KBM-7 (cell line): ENCODE results near the gene ENTREP3.

Experiments
- DNase-seq: peaks from one replicate; pipeline ENCODE4 v3.0.0-alpha.2; 2015
- in situ Hi-C: fragments of 300-500 bp; cut with MboI; formaldehyde crosslinking; loops from 2 replicates; pipeline ENCODE4 v1.14.3; 2020; ENCODE audit warnings: low sequenced_read_pairs, low pct_unique_long_range_greater_than_20kb, mixed read lengths

Gene ENTREP3

DNA sequence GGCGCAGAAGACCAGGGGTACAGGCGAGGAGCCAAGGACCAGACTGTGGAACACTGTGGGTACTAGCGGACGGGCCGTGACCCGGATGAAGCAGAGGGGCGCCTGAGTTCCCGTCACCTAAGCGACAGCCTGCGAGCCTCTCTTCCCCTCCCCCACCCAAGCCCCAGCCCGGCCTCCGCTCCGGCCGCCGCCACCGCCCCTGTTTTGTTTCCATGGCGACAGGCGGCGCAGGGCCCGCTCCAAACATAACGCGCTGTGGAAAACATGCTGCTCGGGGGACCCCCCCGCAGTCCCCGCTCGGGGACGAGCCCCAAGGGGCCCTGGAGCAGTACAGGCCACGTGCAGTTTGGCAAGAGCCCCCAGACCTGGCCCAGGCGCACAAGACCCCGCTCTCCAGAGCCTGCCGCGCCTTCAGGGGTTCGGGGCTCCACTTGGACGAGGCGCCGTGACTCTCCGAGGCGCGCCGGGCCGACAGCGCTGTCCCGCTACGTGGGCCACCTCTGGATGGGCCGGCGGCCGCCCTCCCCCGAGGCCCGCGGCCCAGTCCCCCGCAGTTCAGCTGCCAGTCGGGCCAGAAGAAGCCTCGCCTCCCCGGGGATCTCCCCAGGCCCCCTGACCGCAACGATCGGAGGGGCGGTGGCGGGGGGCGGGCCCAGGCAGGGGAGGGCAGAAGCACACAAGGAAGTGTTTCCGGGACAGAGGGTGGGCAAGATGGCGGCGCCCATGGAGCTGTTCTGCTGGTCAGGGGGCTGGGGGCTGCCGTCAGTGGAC lies 46.6 kb downstream of the ENTREP3 start, which contains the start of gene MTX1:
TSS of gene MTX1 (plus strand) at position 155 of the 771 bp plus-strand sequence. CDS start at position 265, 110 bp downstream.
- in situ Hi-C loops = no loop called here
- peak; percentile 74 for DNase-seq

DNA sequence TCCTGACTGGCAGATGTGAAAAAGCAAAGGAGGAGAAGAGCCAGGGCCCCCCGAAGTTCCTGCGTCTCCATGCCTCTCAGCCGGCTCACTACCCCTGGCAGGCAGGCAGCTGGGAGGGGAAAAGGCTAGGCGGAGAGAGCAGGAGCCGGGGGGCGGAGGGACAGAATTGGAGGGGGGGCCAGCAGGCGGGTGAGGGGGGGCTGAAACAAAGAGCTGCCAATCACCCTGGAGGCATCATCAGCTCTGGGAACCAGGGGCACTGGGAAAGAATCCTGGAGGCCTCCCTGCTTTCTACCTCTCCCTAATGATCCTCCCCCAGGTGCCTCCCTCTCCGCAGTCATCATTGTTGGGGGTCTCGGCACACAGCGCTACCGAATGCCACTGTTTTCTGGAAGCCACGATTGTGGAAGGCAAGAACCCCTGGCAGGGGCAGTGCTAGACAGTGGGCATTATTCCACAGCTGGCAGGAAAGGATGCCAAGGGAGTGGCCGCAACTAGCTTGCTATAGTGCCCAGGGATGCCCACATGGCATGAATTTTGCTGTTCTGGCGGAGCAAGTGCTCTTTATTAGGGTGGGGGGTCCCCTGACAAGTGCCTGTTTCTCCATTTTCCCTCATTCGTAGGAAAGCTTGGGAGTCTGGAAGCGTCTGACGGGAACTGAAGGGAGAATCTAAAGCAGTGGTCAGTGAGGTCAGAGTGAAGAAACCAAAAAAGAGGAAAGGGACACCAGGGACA lies 47.3 kb downstream of the ENTREP3 start, which contains the start of gene THBS3:
TSS of gene THBS3 (minus strand) at position 92 of the 735 bp plus-strand sequence. CDS start at position 71, 21 bp downstream.
- in situ Hi-C loops = no loop called here
- DNase-seq = no peak

DNA sequence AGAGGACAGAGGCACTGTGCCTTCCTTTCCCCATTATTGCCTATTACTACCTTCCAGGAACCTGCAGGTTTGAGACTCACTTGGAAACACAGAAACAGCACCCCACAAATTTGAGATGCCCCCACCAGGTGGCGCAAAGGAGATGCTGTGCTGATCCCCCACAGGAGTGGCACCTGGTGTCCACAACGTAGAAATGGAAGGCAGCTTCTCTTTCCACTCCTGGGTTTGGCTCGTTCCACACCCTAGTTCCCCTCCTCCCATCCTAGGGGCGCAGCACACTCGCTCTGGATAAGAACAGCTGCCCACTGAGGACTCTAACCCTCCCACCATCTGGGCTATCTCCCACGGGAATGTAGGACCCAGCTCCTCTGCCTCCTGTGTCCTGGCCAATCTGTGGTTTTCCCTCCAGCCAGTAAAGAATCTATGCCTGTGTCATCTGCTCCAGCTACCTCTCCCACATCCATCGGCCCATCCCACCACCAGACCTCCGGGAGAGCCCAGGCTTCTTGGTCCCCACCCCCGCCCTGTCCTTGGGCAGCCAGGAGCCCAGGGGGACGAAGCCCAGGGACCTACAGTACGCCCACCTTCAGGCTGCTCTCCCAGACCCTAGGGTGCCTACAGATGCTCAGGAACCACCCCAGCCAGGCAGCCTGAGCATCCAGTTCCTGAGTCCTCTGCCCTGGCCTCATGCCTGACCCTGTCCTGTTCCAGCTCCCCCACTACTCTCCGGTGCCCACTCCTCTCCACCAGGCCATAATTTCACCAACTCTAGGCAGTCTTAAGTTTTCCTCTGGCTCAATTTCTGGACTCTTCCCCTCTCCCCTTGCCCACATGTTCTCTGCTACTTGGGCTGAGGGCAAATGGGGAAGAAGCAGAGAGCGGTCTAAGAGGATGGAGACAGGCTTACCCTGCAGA lies 48.1 kb downstream of the ENTREP3 start:
- in situ Hi-C loops = no loop called here
- peak; percentile 92 for DNase-seq

DNA sequence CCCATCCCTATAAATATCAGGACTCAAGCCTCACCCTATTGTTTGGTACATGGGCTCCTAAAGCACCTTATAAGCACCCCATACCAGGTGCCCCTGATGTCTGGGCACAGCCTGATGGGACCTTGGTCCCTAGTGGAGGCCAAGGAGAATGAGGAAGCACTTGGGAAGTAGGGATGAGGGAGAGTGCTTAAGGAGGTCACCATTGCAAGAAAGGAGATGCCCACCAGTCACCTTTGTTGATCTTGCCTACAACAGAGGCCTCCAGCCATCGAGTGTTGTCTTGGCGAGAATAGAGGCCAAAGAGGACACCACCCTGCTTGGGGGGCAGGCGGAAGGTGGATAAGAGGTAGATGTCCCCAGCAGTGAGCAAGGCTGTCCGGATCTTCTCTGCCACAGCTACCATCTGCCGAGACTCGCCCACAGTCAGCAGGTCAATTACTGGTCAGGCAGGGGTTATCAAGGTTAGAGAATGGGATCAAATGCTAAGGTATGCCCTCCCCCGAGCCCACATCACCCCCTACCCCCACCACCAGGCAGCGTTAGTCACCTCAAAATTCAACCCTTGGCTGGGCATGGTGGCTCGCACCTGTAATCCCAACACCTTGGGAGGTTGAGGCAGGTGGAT lies 49.2 kb downstream of the ENTREP3 start:
- DNase-seq = no peak
- in situ Hi-C loops = no loop called here

DNA sequence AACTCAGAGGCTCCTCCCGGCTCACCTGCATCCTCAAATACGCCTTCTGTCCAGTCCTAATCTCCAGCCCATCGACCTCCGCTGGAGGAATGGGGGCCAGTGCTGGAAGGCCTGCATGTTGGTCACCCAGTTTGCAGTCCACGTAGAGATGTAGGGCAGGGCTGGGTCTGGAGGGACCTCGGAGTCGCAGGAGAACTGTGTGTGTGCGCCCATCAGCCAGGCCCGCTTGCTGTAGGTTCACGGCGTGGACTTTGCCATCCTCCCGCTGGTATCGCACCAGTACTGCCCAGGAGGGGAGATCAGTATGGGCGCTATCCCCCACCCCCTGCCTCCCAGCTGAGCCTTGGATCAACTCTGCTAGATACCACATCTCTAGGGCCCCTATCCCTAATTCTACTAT lies 50.2 kb downstream of the ENTREP3 start:
- DNase-seq = no peak
- in situ Hi-C loops = no loop called here

DNA sequence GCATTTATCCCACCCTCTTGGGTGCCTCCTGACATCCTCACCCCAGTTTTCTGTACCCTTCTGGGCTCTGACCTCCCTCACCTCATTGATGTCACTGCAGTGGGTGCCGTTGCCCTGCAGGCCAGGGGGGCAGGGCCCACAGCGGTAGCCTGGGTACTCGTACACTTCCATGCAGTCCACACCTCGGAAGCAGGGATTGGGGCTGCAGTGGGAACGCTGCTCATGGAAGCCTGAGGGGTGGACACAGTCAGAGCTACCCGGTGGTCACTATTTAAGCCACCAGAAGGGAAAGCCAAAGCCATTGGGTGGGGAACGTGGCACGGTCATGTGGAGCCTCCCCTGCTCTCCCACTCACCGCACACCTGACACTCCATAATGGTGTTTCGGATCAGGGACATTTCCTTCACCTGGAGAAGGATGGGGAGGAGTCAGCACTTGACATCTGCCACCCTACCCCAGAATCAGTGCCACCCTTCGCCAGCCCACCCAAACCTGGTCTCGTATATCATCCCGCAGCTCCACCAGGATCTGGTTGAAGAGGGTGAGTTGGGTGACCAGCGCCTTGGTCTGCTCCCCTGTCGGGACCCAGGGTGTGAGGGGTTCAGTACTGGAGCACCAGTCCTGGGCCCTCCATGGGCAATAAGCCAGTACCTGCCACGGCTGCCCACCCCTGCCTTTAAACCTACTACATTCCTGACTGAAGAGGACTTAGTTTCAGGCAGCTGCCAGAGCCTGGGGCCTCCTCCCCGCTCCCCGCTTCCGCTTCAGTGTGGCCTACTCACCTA lies 52.4 kb downstream of the ENTREP3 start:
- no peak for DNase-seq
- in situ Hi-C loops = no loop called here

DNA sequence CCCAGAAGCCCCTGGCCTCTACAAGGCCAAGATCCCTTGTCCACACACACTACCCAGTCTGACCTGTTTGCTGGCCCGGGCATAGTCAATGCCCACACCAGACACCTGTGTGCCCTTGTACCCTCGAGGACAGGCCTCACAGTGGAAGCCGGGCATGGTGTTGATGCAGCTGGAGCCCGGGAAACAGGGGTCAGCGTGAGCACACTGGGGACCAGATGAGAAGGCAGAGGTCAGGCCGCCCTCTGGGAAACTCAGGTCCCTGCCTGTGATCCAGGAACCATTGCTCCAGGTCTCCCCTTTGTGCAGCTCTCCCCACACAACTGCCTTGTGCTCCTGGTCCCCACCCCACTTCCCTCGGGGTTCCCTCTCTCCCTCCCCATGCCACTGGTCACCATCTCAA lies 53.1 kb downstream of the ENTREP3 start:
- in situ Hi-C loops = no loop called here
- no peak for DNase-seq

DNA sequence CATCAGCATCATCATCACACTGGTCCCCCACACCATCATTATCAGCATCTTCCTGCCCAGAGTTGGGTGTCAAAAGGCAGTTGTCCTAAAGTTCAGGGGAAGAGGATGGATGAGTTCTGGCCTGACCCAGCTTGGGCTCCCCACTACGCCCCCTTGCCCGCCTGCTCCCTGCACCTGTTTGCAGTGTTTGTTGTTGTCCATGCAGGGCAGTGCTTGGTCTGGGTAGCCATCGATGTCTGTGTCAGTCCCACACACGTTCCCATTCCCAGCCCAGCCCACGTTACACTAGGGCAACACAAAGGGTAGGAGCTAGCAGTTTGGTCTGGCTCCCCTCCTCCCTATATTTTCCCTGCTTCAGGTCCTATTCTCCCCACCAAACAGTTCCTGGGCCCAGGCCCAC lies 54.4 kb downstream of the ENTREP3 start:
- in situ Hi-C loops = no loop called here
- no peak for DNase-seq

DNA sequence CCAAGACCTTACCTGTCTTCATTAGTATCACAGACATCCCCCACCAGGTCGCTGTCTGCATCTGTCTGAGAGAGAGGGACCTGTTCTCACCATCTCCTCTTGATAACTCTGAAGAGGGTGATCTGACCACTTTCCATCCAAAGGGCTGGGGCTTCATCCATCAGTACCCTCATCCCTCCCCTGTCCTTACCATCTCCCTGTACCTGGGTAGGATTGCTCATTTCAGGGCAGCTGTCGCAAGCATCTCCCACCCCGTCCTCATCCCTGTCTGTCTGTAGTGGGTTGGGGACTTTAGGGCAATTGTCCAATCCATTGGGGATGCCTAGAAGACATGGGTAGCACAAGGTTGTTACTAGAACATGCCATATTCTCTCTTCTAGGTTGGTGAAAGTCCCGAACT lies 55.5 kb downstream of the ENTREP3 start:
- in situ Hi-C loops = no loop called here
- DNase-seq = no peak

DNA sequence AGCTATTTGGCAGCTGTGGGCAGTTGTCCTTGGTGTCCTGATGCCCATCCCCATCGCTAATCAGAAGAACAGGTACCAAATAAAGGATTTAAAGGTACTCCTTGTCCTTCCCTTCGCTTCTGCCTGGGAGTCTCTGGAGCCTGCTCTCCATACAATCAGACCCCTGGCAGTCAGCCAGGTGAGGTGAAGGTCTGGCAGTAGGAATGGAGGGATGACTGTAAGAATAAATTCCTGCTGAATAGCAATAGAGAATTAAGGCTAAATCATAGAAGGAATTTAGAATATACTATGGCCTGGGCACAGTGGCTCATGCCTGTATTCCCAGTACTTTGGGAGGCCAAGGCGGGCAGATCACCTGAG lies 56.8 kb downstream of the ENTREP3 start:
- in situ Hi-C loops = no loop called here
- no peak for DNase-seq

DNA sequence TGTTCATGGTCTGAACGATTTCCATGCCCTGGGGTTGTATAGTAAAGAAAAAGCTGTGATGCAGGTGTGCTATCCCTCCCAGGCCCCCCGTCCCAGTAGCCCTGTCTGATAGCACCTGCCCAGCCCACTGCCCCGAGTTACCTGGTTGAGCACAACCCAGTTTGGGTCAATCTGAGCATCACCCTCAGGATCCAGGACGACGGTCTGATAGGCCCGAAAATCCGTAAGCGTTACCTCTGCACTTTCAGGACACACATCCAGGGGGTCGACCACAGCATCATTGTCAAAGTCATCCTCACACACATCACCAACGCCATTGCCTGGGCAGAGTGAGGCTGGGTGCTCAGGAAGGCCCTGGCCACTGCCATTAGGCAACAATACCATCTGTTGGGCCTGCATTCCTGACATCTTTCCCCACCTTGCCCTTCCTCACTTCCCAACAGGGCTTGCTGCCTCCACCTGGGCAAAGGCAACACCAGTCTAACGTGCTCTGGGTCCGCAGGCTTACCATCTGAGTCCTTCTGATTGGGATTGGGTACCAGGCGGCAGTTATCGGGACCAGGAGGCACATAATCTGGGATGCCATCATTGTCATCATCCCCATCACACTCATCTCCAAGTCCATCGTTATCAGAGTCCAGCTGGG lies 57.3 kb downstream of the ENTREP3 start:
- in situ Hi-C loops = no loop called here
- DNase-seq = no peak
